NOMO-1 treated with dmso at 0.1 percent for 144 hours (cell line): ENCODE data around the gene SPINK1.
"Not testable (repeated sequence)": the region's sequence is repeated elsewhere in the genome, so short reads cannot be mapped to it uniquely, and the experiment has no call there.

ENCODE experiments used
- DNase-seq: peaks from one replicate; lab custom pipeline; 2025; ENCODE audit not compliant: unreplicated experiment; lab: John Stamatoyannopoulos, UW

The SPINK1 gene

GRCh38 chr5:147831465-147831864 is at the start of gene SPINK1:
Gene SPINK1 (minus strand): TSS chr5:147831671. CDS start chr5:147831577, 94 bp downstream.
- DNase-seq = no peak

GRCh38 chr5:147880487-147880886 is 49.0 kb upstream of the SPINK1 start:
- DNase-seq = no peak

GRCh38 chr5:147879784-147880183 is 48.3 kb upstream of the SPINK1 start:
- no peak for DNase-seq

- DNase-seq = no peak
Observed at GRCh38 chr5:147878066-147878759, 46.7 kb upstream of the SPINK1 start, which contains the start of gene SCGB3A2. Gene SCGB3A2 (plus strand): TSS chr5:147878711. CDS start chr5:147878804, 93 bp downstream.

GRCh38 chr5:147876626-147877025 is 45.2 kb upstream of the SPINK1 start:
- no peak for DNase-seq

GRCh38 chr5:147876141-147876540 is 44.7 kb upstream of the SPINK1 start:
- no peak for DNase-seq

GRCh38 chr5:147874910-147875367 is 43.5 kb upstream of the SPINK1 start:
- DNase-seq = no peak

GRCh38 chr5:147874118-147874875 is 42.8 kb upstream of the SPINK1 start:
- not testable (repeated sequence) for DNase-seq

- not testable (repeated sequence) for DNase-seq
Observed at GRCh38 chr5:147872744-147873435, 41.4 kb upstream of the SPINK1 start.

GRCh38 chr5:147871980-147872549 is 40.6 kb upstream of the SPINK1 start:
- DNase-seq = not testable (repeated sequence)

- not testable (repeated sequence) for DNase-seq
Observed at GRCh38 chr5:147869892-147870291, 38.4 kb upstream of the SPINK1 start.

- DNase-seq = no peak
Observed at GRCh38 chr5:147869112-147869511, 37.6 kb upstream of the SPINK1 start.

GRCh38 chr5:147863454-147864158 is 32.1 kb upstream of the SPINK1 start:
- DNase-seq = no peak

- no peak for DNase-seq
Observed at GRCh38 chr5:147860641-147861025, 29.2 kb upstream of the SPINK1 start.

- DNase-seq = no peak
Observed at GRCh38 chr5:147859962-147860640, 28.6 kb upstream of the SPINK1 start.

- DNase-seq = no peak
Observed at GRCh38 chr5:147858565-147858964, 27.1 kb upstream of the SPINK1 start.

GRCh38 chr5:147857302-147858129 is 26.0 kb upstream of the SPINK1 start:
- DNase-seq = no peak

- DNase-seq = no peak
Observed at GRCh38 chr5:147856801-147857200, 25.3 kb upstream of the SPINK1 start.

GRCh38 chr5:147855774-147856069 is 24.3 kb upstream of the SPINK1 start:
- DNase-seq = no peak
